ENCODE measurements around the gene ZNF337. TPM values are rescaled to one million over a fixed set of nuclear protein-coding genes. Genes with fewer than 3 reads are reported as not detected.
"Not testable (repeated sequence)": the region's sequence is repeated elsewhere in the genome, so short reads cannot be mapped to it uniquely, and the experiment has no call there.

ZNF337 gene
- total RNA-seq, 1 donor = 10.5 TPM

DNA sequence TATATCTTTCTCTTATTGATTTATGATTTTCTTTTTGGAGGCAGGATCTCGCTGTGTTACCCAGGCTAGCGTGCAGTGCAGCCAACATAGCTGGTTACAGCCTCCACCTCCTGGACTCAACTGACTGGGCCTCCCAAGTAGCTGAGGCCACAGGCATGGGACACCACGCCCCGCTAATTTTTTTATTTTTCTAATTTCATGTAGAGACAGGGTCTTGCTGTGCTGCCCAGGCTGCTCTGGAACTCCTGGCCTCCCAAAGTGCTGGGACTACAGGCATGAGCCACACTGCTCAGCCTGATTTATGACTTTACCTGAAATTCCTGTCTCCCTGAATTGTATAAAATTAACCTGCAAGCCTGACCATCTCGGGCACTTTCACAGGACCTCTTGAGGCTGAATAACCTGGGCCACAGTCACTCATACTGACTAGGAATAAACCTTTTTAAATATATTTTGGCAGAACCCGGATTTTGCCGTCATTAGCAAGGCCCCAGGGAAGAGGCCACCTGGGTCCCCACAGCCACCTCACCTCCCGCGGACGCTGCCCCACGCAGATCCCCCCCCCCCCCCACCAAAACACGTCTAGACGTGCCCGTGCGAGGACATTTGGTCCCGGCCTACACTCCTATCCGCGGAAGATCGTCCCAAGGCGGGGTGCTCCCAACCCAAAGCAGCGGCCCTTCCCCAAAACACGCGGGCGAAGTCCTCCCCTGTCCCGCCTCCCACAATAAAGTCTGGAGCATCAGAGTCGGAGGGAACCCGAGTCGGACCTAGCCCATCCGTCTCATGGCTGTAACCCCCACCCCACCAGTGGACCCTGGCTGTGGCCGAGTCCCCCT lies 902 bp downstream of the ZNF337 start:
- peak in 2 of 3 donors; percentile 5 to 12 for DNase-seq (ENCODE audit: low read depth in 2 of 3, low spot score in 2 of 3)

DNA sequence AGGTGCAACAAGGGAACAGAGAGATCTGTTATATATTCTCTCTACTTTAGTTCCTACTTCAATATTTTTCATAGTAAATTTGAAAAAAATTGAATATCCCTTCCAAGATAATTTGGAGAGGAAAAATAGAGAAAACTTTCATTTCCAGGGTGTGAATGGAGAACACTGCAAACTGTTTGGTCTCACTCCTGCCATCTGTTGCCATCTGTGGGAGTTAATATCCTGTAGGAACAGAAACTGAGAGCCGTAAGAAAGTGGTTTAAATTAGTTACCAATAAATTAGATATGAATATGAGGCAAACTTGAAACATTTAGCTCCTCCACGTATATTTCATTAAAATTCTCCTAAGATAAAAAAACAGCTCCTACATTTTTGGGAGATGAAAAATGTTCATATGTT lies 4.2 kb downstream of the ZNF337 start:
- no peak for DNase-seq (ENCODE audit: low read depth in 2 of 3, low spot score in 2 of 3)

DNA sequence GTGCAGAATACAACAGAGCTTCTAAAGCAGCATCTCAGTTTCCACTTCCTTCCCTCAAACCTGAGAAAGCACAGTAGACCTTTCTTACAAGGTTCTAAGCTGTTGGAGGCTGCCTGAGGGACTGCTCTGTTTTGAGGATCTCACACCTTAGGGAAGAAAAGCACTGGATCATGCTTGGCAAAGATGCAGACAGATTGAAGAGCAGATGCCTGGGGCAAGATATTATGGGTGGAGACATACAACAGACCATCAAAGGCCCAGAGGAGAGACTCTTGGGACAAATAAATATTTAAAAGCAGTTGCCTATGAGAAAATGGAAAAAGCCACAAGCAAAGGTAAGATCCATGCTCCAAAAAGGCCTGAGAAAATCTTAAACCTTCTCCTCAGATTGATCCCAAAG lies 6.2 kb downstream of the ZNF337 start:
- no peak for DNase-seq (ENCODE audit: low read depth in 2 of 3, low spot score in 2 of 3)

DNA sequence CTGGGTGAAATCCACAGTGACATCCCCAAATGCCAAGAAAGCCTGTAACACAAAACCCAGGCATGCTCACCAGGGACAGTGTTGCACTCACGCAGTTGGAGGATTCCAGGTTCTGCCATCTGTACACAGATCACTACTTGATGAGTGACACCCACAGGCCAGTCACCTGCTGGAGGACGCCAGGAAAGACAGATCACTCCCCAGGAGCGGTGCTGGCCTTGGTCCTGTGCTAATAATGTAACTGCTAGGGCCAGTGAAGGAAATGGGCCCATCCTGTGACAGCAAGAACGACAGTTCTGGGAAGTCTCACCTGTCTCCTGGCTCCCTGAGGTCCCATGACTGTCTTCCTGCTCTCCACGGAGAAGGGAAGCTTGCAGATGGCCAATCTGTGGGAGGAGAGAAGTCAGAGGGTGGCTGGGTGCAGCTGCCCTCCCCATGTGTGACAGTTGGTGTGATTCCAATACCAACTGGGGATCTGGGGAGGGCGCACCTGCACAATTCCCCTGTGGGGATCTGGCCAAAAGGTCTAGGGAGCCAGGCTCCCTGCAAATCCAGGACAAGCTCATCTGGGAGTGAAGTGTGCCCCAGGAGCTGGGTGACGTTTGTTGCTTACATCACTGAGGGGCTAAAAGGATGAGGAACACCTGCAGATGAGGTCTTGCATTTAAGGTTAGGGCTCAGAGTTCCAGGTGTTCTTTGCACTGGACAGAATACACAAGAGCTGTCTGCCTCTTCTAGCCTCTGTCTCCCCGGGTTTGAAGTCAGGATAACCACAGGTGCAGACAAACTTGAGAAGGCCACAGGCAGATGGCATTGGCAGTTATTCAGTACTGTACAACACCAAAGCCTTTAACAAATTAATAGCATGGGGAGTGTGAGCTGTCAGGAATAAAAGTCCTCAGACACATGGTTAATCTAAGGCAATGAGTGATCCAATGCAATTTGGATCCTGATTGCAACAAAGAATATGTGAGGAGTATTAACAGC lies 10.3 kb downstream of the ZNF337 start:
- DNase-seq (ENCODE audit: low read depth in 2 of 3, low spot score in 2 of 3) = no peak

DNA sequence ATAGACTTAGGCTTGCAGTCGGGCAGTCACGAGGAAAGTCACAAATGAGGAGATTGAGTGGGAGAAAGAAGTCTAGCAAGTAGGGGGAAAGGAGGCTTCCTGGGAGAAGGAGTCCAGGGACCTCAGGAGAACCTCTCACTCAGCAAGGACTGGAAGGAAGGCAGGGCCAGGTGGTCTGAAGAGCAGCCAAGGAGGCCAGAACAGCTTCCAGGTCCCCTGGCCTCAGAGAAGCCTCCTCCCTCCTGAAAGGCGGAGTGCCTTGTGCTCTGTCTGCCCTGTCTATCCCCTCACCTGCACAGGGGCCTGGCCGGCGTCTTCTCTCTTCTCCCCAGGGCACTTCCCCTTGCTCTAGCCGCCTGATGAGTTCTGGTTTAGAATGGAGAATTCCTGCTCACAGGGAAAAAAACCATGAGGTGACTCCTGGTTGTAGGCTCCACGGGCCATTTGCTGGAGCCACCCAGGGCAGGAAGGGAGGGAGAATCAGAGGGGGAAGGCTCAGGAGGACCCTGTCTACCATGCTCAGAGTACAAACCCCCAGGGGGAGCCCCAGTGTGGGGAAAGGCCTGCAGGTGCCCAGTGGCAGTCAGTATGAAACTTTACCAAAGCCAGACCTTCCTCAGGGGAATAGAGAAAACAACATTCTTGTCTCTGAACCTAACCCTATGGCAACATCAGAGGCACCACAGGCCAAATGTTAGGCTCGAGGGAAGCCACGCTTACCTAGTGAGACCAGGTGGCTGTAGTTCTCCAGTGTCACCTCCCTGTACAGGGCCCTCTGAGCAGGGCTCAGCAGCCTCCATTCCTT lies 11.2 kb downstream of the ZNF337 start:
- DNase-seq (ENCODE audit: low read depth in 2 of 3, low spot score in 2 of 3) = no peak

DNA sequence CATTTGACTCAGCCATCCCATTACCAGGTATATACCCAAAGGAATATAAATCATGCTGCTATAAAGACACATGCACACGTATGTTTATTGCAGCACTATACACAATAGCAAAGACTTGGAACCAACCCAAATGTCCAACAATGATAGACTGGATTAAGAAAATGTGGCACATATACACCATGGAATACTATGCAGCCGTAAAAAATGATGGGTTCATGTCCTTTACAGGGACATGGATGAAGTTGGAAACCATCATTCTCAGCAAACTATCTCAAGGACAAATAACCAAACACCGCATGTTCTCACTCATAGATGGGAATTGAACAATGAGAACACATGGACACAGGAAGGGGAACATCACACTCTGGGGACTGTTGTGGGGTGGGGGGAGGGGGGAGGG lies 12.8 kb downstream of the ZNF337 start:
- not testable (repeated sequence) for DNase-seq (ENCODE audit: low read depth in 2 of 3, low spot score in 2 of 3)

DNA sequence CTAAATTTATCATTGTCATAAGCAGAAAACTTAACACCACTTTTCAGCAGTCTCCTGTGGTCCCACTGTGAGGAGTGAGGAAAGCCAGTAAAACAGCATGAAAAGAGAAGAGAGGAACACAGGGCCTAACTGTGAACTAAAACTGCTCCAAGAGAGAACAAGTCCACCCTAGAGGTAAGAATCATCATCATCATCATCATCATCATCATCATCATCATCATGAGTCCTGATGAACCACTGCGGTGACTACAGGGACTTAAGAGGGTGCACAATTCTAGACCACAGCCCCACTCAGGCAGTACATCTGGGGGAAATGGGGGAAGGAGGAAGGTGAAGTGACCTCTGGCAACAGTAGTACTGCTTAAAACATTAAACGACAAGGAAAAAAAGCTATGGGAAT lies 13.6 kb downstream of the ZNF337 start:
- no peak for DNase-seq (ENCODE audit: low read depth in 2 of 3, low spot score in 2 of 3)

DNA sequence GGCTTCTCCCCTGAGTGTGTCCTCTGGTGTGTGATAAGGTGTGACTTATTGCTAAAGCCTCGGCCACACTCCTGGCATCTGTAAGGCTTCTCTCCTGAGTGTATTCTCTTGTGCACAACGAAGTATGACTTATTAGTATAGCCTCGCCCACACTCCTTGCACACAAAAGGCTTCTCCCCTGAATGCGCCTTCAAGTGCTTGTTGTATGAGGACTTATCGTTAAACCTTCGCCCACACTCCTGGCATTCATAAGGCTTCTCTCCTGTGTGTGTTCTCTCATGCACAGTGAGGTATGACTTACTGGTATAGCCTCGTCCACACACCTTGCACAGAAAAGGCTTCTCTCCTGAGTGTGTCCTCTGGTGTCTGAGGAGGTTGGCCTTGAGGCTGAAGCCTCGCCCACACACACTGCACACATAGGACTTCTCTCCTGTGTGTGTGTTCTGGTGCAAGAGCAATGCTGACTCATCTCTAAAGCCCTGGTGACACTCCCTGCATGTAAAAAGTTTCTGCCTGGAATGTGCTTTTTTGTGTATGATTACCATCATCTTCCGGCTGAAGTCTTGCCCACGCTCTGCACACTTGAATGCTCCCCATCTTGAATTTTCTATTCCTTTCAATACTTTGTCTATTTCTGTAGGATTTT lies 20.4 kb downstream of the ZNF337 start:
- DNase-seq (ENCODE audit: low read depth in 2 of 3, low spot score in 2 of 3) = no peak

DNA sequence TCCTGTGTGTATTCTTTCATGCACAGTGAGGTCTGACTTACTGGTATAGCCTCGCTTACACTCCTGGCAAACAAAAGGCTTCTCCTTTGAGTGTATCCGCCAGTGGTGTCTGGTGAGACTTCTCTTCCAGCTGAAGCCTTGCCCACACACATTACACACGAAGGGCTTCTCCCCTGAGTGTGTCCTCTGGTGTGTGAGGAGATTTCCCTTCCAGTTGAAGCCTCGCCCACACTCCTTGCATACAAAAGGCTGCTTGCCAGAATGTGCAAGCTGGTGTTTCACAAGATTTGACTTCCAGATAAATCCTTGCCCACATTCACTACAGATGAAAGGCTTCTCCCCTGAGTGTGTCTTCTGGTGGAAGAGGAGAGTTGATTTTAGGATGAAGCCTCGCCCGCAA lies 21.5 kb downstream of the ZNF337 start:
- no peak for DNase-seq (ENCODE audit: low read depth in 2 of 3, low spot score in 2 of 3)

DNA sequence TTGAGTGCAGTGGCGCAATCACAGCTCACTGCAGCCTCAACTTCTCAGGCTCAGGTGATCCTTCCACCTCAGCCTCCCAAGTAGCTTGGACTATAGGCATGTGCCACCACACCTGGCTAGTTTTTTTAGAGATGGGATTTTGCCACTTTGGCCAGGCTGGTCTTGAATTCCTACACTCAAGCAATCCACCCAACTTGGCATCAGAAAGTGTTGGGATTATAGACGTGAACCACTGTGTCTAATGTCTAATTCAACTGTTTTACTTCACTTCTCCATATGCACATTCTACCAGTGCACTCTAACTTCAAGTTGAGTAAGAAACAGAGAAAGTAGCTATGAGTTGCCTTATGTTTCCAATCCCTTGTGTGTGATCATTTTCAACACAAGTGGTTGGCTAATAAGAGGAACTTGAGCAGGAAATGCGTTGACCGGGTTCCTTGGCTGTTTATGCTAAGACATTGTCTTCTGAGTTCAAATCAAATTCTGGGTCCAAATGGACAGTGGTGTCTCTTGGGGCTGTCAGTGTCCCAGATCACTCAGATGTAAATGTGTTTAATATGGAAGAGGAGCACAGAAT lies 23.9 kb downstream of the ZNF337 start:
- no peak for DNase-seq (ENCODE audit: low read depth in 2 of 3, low spot score in 2 of 3)

DNA sequence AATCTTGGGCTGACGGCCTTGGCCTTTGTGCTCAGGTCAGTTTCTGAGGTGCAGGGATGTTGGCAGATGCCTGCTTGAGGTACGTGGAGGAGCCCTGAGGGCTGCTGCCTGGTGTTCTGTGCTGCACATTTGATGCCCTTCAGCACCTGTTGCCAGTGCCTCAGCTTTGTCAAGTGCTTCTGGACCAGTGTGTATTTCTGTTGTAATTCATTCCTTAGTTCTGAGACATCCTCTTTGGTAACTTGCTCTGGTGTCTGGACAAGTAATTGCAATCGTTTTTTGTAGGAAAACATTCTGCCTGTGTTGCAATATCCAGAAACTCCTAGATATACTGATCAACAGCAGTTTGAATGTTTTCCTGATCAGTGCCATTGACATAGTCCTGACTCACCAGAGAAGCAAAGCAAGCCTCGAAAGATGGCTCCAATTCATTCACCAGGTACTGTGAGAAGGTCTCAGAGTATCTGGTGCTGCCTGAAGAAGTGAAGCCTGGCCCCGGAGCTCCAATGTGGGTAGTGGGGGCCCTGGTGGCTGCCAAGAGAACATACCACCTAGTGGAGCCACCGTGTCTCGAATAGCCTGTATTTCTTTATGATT lies 26.7 kb downstream of the ZNF337 start:
- peak in 1 of 3 donors; percentile 6 for DNase-seq (ENCODE audit: low read depth in 2 of 3, low spot score in 2 of 3)

DNA sequence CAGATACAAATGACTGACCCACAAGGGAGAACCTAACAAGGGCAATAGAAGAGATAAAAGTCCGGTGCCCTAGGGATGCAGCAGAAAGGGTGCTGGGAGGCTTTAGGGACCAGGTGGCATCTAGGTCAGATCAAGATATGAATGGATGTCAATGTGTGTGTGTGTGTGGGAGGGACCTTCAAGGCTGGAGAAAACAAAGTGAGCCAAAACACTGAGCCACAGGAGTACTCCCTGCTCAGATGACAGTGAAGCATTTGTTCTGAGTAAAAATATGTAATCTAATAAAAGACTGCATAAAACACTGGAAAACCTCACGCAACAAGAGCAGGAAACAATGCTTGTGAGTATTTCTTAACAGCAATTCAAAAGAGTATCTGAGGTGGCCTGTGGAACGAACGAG lies 28.2 kb downstream of the ZNF337 start:
- DNase-seq (ENCODE audit: low read depth in 2 of 3, low spot score in 2 of 3) = no peak

DNA sequence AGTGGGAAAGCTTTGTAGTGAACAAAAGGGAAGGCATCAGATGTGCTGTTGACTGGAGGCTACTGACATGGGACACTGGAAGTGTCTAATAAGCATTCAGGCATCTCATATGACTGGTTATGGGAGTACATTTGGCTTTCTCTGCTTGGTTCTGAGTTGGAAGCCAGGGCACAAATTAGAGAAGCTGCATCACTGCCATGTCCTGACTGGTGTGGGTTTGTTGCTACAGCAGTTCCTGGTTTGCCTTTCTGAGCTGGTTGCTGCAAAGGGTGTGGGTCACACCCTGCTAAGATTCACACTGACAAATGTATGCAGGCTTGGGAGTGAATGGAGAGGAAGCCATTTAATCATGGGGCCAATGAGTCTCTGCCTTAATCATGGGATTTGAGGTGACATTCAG lies 36.7 kb downstream of the ZNF337 start:
- DNase-seq (ENCODE audit: low read depth in 2 of 3, low spot score in 2 of 3) = no peak

DNA sequence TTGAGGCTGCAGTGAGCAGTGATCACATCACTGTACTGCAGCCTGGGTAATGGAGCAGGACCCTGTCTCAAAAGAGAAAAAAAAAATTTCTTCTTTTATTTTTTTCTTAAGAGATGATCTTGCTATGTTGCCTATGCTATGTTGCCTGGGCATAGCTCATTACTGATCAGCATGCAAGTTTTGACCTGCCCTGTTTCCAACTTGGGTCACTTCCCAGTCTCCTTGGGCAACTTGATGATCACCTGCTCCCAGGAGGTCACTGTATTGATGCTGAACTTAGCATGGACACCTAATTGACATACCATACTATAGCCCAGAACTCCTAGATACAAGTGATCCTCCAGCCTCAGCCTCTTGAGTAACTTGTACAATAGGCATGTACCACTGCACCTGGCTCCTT lies 42.2 kb downstream of the ZNF337 start:
- DNase-seq (ENCODE audit: low read depth in 2 of 3, low spot score in 2 of 3) = no peak

DNA sequence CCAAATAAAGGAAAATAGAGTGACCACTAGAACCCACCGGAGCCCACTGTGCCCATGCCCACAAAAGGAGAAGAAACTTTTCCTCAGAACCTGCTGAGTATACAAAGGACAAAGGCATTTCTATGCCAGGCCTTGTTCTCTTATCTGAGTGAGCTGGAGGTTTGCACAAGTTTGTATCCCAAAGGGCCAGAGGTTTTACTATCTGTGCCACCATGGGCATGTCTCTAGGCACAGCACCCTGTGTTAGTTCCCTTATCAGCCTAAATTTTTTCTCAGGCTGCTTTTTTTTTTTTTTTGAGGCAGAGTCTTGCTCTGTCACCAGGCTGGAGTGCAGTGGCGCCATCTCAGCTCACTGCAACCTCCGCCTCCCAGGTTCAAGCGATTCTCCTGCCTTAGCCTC lies 43.8 kb downstream of the ZNF337 start:
- DNase-seq (ENCODE audit: low read depth in 2 of 3, low spot score in 2 of 3) = not testable (repeated sequence)

DNA sequence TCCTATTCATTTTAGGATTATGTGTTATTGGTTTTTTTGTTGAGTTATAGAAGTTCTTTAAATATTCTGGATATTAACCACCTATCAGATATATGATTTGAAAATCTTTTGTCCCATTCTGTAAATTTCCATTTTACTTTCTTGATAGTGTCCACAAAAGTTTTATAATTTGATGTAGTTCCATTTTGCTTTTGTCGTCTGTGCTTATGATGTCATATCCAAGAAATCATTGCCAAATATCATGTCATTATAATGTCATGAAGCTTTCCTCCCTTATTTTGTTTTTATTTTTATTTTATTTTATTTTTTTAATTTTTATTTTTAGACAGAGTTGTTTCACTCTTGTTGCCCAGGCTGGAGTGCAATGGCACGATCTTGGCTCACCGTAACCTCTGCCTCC lies 51.8 kb downstream of the ZNF337 start:
- DNase-seq (ENCODE audit: low read depth in 2 of 3, low spot score in 2 of 3) = no peak

DNA sequence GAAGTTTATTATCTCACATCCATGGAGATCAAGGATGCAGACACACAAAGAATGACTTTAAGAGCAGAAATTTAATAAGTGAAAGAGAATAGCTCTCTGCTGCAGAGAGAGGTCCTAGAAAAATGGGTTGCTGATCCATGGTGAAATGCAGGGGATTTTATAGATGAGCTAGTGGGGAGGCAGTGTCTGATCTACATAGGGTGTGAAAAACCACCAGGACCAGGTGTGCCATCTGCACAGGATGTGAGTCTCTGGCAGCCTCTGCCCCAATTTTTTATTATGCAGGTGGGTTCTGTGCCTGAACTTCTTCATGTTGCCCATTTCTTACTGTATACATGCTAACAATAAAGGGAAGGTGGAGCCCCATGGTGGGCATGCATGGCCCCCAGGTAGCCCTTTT lies 52.9 kb downstream of the ZNF337 start:
- no peak for DNase-seq (ENCODE audit: low read depth in 2 of 3, low spot score in 2 of 3)

DNA sequence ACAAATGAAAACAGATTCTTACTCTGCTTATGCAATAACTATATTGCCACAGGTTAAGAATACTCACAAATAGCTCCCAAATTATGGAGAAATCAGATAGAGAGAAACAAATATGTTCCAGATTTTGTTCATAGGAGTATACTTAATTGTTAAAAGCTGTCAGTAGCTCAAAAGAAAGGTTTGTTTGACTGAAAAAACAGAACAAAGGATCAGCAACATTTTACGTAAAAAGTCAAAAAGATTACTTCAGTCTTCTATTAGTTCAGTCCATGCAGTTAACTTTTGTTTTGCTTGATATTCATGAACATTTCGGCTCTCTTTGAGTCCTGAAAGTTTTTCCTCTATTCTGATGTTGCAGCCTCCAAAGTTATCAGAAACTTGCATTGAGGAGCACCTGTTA lies 59.4 kb downstream of the ZNF337 start:
- peak in 1 of 3 donors; percentile 5 for DNase-seq (ENCODE audit: low read depth in 2 of 3, low spot score in 2 of 3)

DNA sequence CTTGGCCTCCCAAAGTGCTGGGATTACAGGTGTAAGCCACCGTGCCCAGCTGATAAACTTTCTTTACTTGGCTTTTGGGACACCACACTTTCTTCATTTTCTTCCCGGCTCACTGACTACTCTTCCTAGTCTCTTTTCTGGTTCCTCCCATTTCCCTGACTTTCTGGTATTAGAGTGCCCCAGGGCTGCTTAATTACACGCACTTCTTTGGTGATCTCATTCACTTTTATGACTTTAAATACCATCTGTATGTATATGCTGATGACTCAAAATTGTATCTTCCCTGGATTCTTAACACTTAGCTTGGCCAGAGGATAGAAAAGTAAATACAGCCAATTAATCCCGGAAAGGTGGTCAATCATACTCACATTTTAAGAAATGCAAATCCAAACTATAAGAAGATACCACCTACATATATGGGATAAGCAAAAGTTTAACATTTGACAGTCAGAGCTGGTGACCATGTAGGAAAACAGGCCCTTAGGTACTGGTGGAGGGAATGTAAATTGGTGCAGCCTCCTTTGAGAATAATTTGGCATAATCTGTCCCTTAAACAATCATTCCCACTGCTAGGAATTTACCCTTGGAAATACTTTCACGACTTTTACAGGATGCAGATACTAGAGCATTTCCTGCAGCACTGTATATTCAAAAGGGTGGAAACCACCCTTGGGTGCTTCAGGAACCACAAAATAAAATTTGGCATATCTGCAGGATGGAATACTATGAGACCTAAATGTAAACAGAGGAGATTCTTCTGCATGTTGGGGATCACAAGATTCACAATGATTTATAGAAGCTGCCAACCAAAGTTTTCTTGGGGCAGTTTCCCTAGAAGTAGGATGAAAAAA lies 63.5 kb downstream of the ZNF337 start:
- DNase-seq (ENCODE audit: low read depth in 2 of 3, low spot score in 2 of 3) = no peak

Data from hematopoietic multipotent progenitor cell (in vitro differentiated cells).